KBM-7 (cell line): ENCODE results near the gene TAF12.
A peak's percentile ranks its signal among the peaks of the same experiment; 100 is the strongest.
"Not testable (repeated sequence)": the region's sequence is repeated elsewhere in the genome, so short reads cannot be mapped to it uniquely, and the experiment has no call there.

Experiments
- DNase-seq: peaks from one replicate; pipeline ENCODE4 v3.0.0-alpha.2; 2015
- in situ Hi-C: fragments of 300-500 bp; cut with MboI; formaldehyde crosslinking; loops from 2 replicates; pipeline ENCODE4 v1.14.3; 2020; ENCODE audit warnings: low sequenced_read_pairs, low pct_unique_long_range_greater_than_20kb, mixed read lengths

The TAF12 gene

GRCh38 chr1:28648008-28648473 lies 5.2 kb upstream of the TAF12 start:
- peak; percentile 98 for DNase-seq
- in situ Hi-C loops = loop anchor here (25.0 kb wide), 1 partner anchor 214 kb away; no protein-coding TSS in a partner anchor

GRCh38 chr1:28646040-28646439 lies 3.2 kb upstream of the TAF12 start:
- DNase-seq = no peak
- in situ Hi-C loops = loop anchor here (25.0 kb wide), 1 partner anchor 216 kb away; no protein-coding TSS in a partner anchor

GRCh38 chr1:28645406-28645805 lies 2.5 kb upstream of the TAF12 start:
- in situ Hi-C loops = loop anchor here (25.0 kb wide), 1 partner anchor 217 kb away; no protein-coding TSS in a partner anchor
- not testable (repeated sequence) for DNase-seq

GRCh38 chr1:28644494-28644893 lies 1.6 kb upstream of the TAF12 start:
- DNase-seq = no peak
- in situ Hi-C loops = loop anchor here (25.0 kb wide), 1 partner anchor 218 kb away; no protein-coding TSS in a partner anchor

GRCh38 chr1:28642056-28642846 lies 616 bp downstream of the TAF12 start:
- in situ Hi-C loops = loop anchor here (25.0 kb wide), 1 partner anchor 220 kb away; no protein-coding TSS in a partner anchor
- no peak for DNase-seq

GRCh38 chr1:28640766-28641165 lies 2.1 kb downstream of the TAF12 start:
- in situ Hi-C loops = loop anchor here (25.0 kb wide), 1 partner anchor 222 kb away; no protein-coding TSS in a partner anchor
- DNase-seq = peak; percentile 71

- in situ Hi-C loops = loop anchor here (25.0 kb wide), 1 partner anchor 230 kb away; no protein-coding TSS in a partner anchor
- DNase-seq = no peak
Observed at GRCh38 chr1:28632560-28632959, 10.3 kb downstream of the TAF12 start.

GRCh38 chr1:28631713-28632112 lies 11.2 kb downstream of the TAF12 start:
- DNase-seq = no peak
- in situ Hi-C loops = loop anchor here (25.0 kb wide), 1 partner anchor 231 kb away; no protein-coding TSS in a partner anchor

GRCh38 chr1:28613175-28613574 lies 29.7 kb downstream of the TAF12 start:
- in situ Hi-C loops = no loop called here
- no peak for DNase-seq

- in situ Hi-C loops = no loop called here
- no peak for DNase-seq
Observed at GRCh38 chr1:28606771-28607170, 36.1 kb downstream of the TAF12 start.

- in situ Hi-C loops = no loop called here
- DNase-seq = no peak
Observed at GRCh38 chr1:28604962-28605361, 37.9 kb downstream of the TAF12 start.

- in situ Hi-C loops = no loop called here
- no peak for DNase-seq
Observed at GRCh38 chr1:28604411-28604810, 38.5 kb downstream of the TAF12 start.

- peak; percentile 69 for DNase-seq
- in situ Hi-C loops = no loop called here
Observed at GRCh38 chr1:28602536-28603439, 40.1 kb downstream of the TAF12 start.

GRCh38 chr1:28601696-28602095 lies 41.2 kb downstream of the TAF12 start:
- in situ Hi-C loops = no loop called here
- no peak for DNase-seq

GRCh38 chr1:28596276-28596675 lies 46.6 kb downstream of the TAF12 start:
- in situ Hi-C loops, DNase-seq: not testable (repeated sequence)

- DNase-seq = no peak
- in situ Hi-C loops = no loop called here
Observed at GRCh38 chr1:28595412-28596191, 47.3 kb downstream of the TAF12 start.

- in situ Hi-C loops, DNase-seq: not testable (repeated sequence)
Observed at GRCh38 chr1:28594686-28595411, 48.0 kb downstream of the TAF12 start.

GRCh38 chr1:28593988-28594356 lies 48.9 kb downstream of the TAF12 start:
- in situ Hi-C loops, DNase-seq: not testable (repeated sequence)
